ENCODE measurements around the gene NPFF.

The NPFF gene

GRCh38 chr12:53479331-53479730 is 28.0 kb downstream of the NPFF start:
- Mint-ChIP-seq H3K27ac (peak overlapping the region; percentile 78), H3K4me1 (peaks cover 20% of the 10 kb centered on the region), H3K9me3 (no peaks in the 10 kb centered on the region), H3K27me3 (ENCODE audit: low read depth, poor library complexity) (no peaks in the 10 kb centered on the region), H3K4me3 (no peak overlapping the region), H3K36me3 (ENCODE audit: low read depth) (peaks cover 70% of the 10 kb centered on the region)
- DNase-seq: no peak
- TF ChIP-seq, protein P1, sequence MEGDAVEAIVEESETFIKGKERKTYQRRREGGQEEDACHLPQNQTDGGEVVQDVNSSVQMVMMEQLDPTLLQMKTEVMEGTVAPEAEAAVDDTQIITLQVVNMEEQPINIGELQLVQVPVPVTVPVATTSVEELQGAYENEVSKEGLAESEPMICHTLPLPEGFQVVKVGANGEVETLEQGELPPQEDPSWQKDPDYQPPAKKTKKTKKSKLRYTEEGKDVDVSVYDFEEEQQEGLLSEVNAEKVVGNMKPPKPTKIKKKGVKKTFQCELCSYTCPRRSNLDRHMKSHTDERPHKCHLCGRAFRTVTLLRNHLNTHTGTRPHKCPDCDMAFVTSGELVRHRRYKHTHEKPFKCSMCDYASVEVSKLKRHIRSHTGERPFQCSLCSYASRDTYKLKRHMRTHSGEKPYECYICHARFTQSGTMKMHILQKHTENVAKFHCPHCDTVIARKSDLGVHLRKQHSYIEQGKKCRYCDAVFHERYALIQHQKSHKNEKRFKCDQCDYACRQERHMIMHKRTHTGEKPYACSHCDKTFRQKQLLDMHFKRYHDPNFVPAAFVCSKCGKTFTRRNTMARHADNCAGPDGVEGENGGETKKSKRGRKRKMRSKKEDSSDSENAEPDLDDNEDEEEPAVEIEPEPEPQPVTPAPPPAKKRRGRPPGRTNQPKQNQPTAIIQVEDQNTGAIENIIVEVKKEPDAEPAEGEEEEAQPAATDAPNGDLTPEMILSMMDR (IDR thresholded peaks at IDR 0.05): no peak

- H3K4me1 Mint-ChIP-seq: peaks cover 24% of the 10 kb centered on the region
- H3K27me3 Mint-ChIP-seq (ENCODE audit: low read depth, poor library complexity): no peaks in the 10 kb centered on the region
- peaks cover 70% of the 10 kb centered on the region for H3K36me3 Mint-ChIP-seq (ENCODE audit: low read depth)
- peak overlapping the region; percentile 54 for H3K27ac Mint-ChIP-seq
- TF ChIP-seq, protein P1 (IDR thresholded peaks at IDR 0.05): no peak
- DNase-seq: no peak
- no peak overlapping the region for H3K4me3 Mint-ChIP-seq
- no peaks in the 10 kb centered on the region for H3K9me3 Mint-ChIP-seq
Observed at GRCh38 chr12:53478865-53479264, 28.4 kb downstream of the NPFF start.

- DNase-seq: no peak
- Mint-ChIP-seq H3K4me3 (no peak overlapping the region), H3K27ac (no peak overlapping the region), H3K4me1 (peaks cover 38% of the 10 kb centered on the region), H3K9me3 (no peaks in the 10 kb centered on the region), H3K36me3 (ENCODE audit: low read depth) (peaks cover 70% of the 10 kb centered on the region), H3K27me3 (ENCODE audit: low read depth, poor library complexity) (no peaks in the 10 kb centered on the region)
- TF ChIP-seq, protein P1 (IDR thresholded peaks at IDR 0.05): peak; percentile 19
Observed at GRCh38 chr12:53476769-53477209, 30.5 kb downstream of the NPFF start.

GRCh38 chr12:53474819-53475218 is 32.5 kb downstream of the NPFF start:
- H3K4me3 Mint-ChIP-seq: no peak overlapping the region
- H3K4me1 Mint-ChIP-seq: peaks cover 49% of the 10 kb centered on the region
- H3K27ac Mint-ChIP-seq: peak overlapping the region; percentile 86
- H3K27me3 Mint-ChIP-seq (ENCODE audit: low read depth, poor library complexity): no peaks in the 10 kb centered on the region
- TF ChIP-seq, protein P1 (IDR thresholded peaks at IDR 0.05): no peak
- H3K9me3 Mint-ChIP-seq: no peaks in the 10 kb centered on the region
- H3K36me3 Mint-ChIP-seq (ENCODE audit: low read depth): peaks cover 79% of the 10 kb centered on the region
- no peak for DNase-seq

- no peak for DNase-seq
- H3K36me3 Mint-ChIP-seq (ENCODE audit: low read depth): peaks cover 72% of the 10 kb centered on the region
- TF ChIP-seq, protein P1 (IDR thresholded peaks at IDR 0.05): no peak
- peaks cover 49% of the 10 kb centered on the region for H3K4me1 Mint-ChIP-seq
- H3K9me3 Mint-ChIP-seq: no peaks in the 10 kb centered on the region
- no peaks in the 10 kb centered on the region for H3K27me3 Mint-ChIP-seq (ENCODE audit: low read depth, poor library complexity)
- no peak overlapping the region for H3K4me3 Mint-ChIP-seq
- peak overlapping the region; percentile 86 for H3K27ac Mint-ChIP-seq
Observed at GRCh38 chr12:53474077-53474476, 33.2 kb downstream of the NPFF start.

DNA sequence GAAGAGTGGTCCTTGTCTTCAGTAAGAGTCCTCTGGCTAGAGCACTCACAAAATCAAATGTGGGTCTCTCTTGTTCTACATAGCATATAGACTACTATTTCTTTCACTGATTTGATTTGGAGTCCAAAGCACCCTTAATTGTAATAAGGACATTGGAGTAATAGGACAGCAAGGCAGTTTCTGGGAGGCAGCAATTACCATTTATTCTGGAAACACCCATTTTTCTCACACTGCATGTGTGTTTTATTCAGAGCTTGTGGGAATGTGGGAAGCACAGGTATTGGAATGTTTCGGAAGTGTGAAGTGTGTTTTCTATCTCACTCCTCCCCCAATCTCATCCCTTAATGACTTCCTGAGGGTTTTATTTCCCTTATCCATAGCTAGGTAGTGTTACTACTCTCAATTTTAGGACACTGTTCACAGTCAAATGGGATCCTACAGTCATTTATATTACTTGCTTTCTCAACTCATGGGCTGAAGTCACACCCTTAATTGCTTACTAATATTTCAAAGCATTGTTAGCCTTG is 35.2 kb downstream of the NPFF start:
- DNase-seq: no peak
- peaks cover 49% of the 10 kb centered on the region for H3K4me1 Mint-ChIP-seq
- peaks cover 81% of the 10 kb centered on the region for H3K36me3 Mint-ChIP-seq (ENCODE audit: low read depth)
- no peak overlapping the region for H3K4me3 Mint-ChIP-seq
- TF ChIP-seq, protein P1 (IDR thresholded peaks at IDR 0.05): no peak
- H3K27me3 Mint-ChIP-seq (ENCODE audit: low read depth, poor library complexity): no peaks in the 10 kb centered on the region
- no peaks in the 10 kb centered on the region for H3K9me3 Mint-ChIP-seq
- H3K27ac Mint-ChIP-seq: peak overlapping the region; percentile 77

All from nephron progenitor cell (in vitro differentiated cells).